Measurements from ENCODE around the gene DUS1L.

DUS1L gene

GRCh38 chr17:82077617-82078358 lies 12.2 kb upstream of the DUS1L start:
- in situ Hi-C loops (cut with MboI; ENCODE audit: low sequenced_read_pairs), result no loop called here

- in situ Hi-C loops (cut with MboI; ENCODE audit: low sequenced_read_pairs), result no loop called here
Measured at GRCh38 chr17:82076785-82077591, 11.4 kb upstream of the DUS1L start.

- in situ Hi-C loops (cut with MboI; ENCODE audit: low sequenced_read_pairs), result no loop called here
Measured at GRCh38 chr17:82076018-82076784, 10.6 kb upstream of the DUS1L start.

GRCh38 chr17:82073446-82073845 lies 7.8 kb upstream of the DUS1L start:
- in situ Hi-C loops (cut with MboI; ENCODE audit: low sequenced_read_pairs), result no loop called here

- in situ Hi-C loops (cut with MboI; ENCODE audit: low sequenced_read_pairs), result no loop called here
Measured at GRCh38 chr17:82072827-82073226, 7.2 kb upstream of the DUS1L start.

GRCh38 chr17:82070611-82071010 lies 5.0 kb upstream of the DUS1L start:
- in situ Hi-C loops (cut with MboI; ENCODE audit: low sequenced_read_pairs), result no loop called here

GRCh38 chr17:82065193-82065637 lies 389 bp downstream of the DUS1L start:
- in situ Hi-C loops (cut with MboI; ENCODE audit: low sequenced_read_pairs), result no loop called here

GRCh38 chr17:82064433-82065192 lies 991 bp downstream of the DUS1L start:
- in situ Hi-C loops (cut with MboI; ENCODE audit: low sequenced_read_pairs), result no loop called here

- in situ Hi-C loops (cut with MboI; ENCODE audit: low sequenced_read_pairs), result no loop called here
Measured at GRCh38 chr17:82063424-82064415, 1.9 kb downstream of the DUS1L start.

- in situ Hi-C loops (cut with MboI; ENCODE audit: low sequenced_read_pairs), result no loop called here
Measured at GRCh38 chr17:82062984-82063368, 2.6 kb downstream of the DUS1L start.

- in situ Hi-C loops (cut with MboI; ENCODE audit: low sequenced_read_pairs), result no loop called here
Measured at GRCh38 chr17:82062076-82062983, 3.3 kb downstream of the DUS1L start.

- in situ Hi-C loops (cut with MboI; ENCODE audit: low sequenced_read_pairs), result no loop called here
Measured at GRCh38 chr17:82061047-82061925, 4.3 kb downstream of the DUS1L start.

- in situ Hi-C loops (cut with MboI; ENCODE audit: low sequenced_read_pairs), result no loop called here
Measured at GRCh38 chr17:82060614-82061013, 5.0 kb downstream of the DUS1L start.

GRCh38 chr17:82060001-82060380 lies 5.6 kb downstream of the DUS1L start:
- in situ Hi-C loops (cut with MboI; ENCODE audit: low sequenced_read_pairs), result no loop called here

GRCh38 chr17:82059272-82060000 lies 6.2 kb downstream of the DUS1L start:
- in situ Hi-C loops (cut with MboI; ENCODE audit: low sequenced_read_pairs), result no loop called here

- in situ Hi-C loops (cut with MboI; ENCODE audit: low sequenced_read_pairs), result no loop called here
Measured at GRCh38 chr17:82058855-82059249, 6.8 kb downstream of the DUS1L start.
